GM12875 (cell line): Measurements from ENCODE around the gene KANK2.
A peak's percentile ranks its signal among the peaks of the same experiment; 100 is the strongest.
"Not testable (repeated sequence)": the region's sequence is repeated elsewhere in the genome, so short reads cannot be mapped to it uniquely, and the experiment has no call there.

Experiments used
- H3K4me3 ChIP-seq: one replicate; pipeline ENCODE4 v1.5.1; 2011; ENCODE audit warnings: low read depth, low read length, control low read depth
- CTCF ChIP-seq: IDR thresholded peaks from 2 replicates; pipeline ENCODE4 v1.5.1; 2011; ENCODE audit warnings: low read depth, mild to moderate bottlenecking, control low read depth, inconsistent platforms, low read length, moderate library complexity, borderline replicate concordance; ENCODE audit not compliant: insufficient read depth

Gene KANK2

GRCh38 chr19:11164296-11164695, 33.0 kb downstream of the KANK2 start:
- no peak for TF ChIP-seq CTCF
- no peak overlapping the region for H3K4me3 ChIP-seq

- H3K4me3 ChIP-seq, result not testable (repeated sequence)
Measured at GRCh38 chr19:11160440-11160768, 36.9 kb downstream of the KANK2 start.

GRCh38 chr19:11159598-11160439, 37.5 kb downstream of the KANK2 start:
- TF ChIP-seq CTCF, result no peak
- no peak overlapping the region for H3K4me3 ChIP-seq

GRCh38 chr19:11155373-11156120, 41.8 kb downstream of the KANK2 start, which contains the start of gene SPC24:
Gene SPC24 (minus strand): TSS chr19:11155782. CDS start chr19:11155776, 6 bp downstream.
- peak within 1 kb of the TSS; percentile 80 for H3K4me3 ChIP-seq
- TF ChIP-seq CTCF, result no peak

GRCh38 chr19:11154683-11155047, 42.7 kb downstream of the KANK2 start:
- TF ChIP-seq CTCF, result no peak
- H3K4me3 ChIP-seq, result peak overlapping the region; percentile 80

- H3K4me3 ChIP-seq, result no peak overlapping the region
- TF ChIP-seq CTCF, result no peak
Measured at GRCh38 chr19:11152318-11153062, 44.9 kb downstream of the KANK2 start.

- TF ChIP-seq CTCF, result no peak
- H3K4me3 ChIP-seq, result no peak overlapping the region
Measured at GRCh38 chr19:11151181-11151580, 46.2 kb downstream of the KANK2 start.
